ENCODE measurements around the gene IL7R. TPM values are rescaled to one million over a fixed set of nuclear protein-coding genes. Genes with fewer than 3 reads are reported as not detected.
A peak's percentile ranks its signal among the peaks of the same experiment; 100 is the strongest.

IL7R gene
- total and polyA plus RNA-seq, 10 of the 15 experiments (the other 5 are each of a cell fraction or from before 2014, with no cell fraction given): 0.40 to 21.1 (median 0.85) TPM

DNA sequence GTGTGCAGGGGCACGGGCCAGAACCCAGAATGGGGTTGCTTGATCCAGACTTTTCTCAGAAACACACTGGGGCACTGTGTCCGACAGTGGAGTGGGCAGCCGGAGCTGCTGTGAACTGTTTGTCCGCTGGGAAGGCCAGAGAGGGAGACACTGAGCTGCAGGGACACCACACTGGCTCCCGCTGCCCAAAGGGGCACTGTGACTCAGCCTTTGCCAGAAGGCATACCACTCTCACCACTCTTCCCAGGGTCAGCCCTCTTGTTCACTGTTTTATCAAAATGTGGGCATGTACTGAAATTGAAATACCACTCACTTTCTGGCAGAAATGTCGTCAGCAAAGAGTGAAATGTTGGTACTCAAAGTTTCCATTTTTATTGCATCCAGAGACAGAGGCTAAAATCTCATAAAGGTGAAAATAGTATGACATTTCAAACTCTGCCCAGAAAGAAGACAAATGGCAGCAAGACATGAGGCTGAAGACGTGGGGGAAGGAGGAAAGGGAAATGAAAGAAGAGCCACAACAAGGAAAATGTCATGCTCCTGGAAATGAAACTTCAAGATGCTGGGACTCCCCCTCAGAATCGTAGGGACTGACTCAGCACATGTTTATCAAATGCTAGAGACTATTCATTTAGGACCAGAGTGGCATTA, 4.5 kb upstream of the IL7R start (continued):
- TF ChIP-seq KLF5 (IDR thresholded peaks at IDR 0.05; ENCODE audit: partially characterized antibody): no peak
- TF ChIP-seq GATAD2B (conservative IDR thresholded peaks at IDR 0.05; ENCODE audit: low read depth): 0 out of 2 replicates have a peak, but pooled peaks have one; percentile 44
- TF ChIP-seq, protein P1, sequence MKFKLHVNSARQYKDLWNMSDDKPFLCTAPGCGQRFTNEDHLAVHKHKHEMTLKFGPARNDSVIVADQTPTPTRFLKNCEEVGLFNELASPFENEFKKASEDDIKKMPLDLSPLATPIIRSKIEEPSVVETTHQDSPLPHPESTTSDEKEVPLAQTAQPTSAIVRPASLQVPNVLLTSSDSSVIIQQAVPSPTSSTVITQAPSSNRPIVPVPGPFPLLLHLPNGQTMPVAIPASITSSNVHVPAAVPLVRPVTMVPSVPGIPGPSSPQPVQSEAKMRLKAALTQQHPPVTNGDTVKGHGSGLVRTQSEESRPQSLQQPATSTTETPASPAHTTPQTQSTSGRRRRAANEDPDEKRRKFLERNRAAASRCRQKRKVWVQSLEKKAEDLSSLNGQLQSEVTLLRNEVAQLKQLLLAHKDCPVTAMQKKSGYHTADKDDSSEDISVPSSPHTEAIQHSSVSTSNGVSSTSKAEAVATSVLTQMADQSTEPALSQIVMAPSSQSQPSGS (IDR thresholded peaks at IDR 0.05; ENCODE audit: low read length): peak; percentile 42
- 0 out of 2 replicates have a peak, but pooled peaks have one; percentile 24 for TF ChIP-seq FOXM1 (IDR thresholded peaks at IDR 0.05; ENCODE audit: low read depth, low read length)
- TF ChIP-seq ETV6 (conservative IDR thresholded peaks at IDR 0.05 in 1 of 2, IDR thresholded peaks at IDR 0.05 in 1 of 2; ENCODE audit: borderline replicate concordance in 1 of 2, low read depth in 1 of 2): peak in 1 of 2 experiments; percentile 97; a peak in 2 of 4 replicates
- TF ChIP-seq, protein P2, sequence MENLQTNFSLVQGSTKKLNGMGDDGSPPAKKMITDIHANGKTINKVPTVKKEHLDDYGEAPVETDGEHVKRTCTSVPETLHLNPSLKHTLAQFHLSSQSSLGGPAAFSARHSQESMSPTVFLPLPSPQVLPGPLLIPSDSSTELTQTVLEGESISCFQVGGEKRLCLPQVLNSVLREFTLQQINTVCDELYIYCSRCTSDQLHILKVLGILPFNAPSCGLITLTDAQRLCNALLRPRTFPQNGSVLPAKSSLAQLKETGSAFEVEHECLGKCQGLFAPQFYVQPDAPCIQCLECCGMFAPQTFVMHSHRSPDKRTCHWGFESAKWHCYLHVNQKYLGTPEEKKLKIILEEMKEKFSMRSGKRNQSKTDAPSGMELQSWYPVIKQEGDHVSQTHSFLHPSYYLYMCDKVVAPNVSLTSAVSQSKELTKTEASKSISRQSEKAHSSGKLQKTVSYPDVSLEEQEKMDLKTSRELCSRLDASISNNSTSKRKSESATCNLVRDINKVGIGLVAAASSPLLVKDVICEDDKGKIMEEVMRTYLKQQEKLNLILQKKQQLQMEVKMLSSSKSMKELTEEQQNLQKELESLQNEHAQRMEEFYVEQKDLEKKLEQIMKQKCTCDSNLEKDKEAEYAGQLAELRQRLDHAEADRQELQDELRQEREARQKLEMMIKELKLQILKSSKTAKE (IDR thresholded peaks at IDR 0.05; ENCODE audit: low read depth, poor library complexity, severe bottlenecking): peak; percentile 34
- no peak for TF ChIP-seq POLR2A (IDR thresholded peaks at IDR 0.05; ENCODE audit: low read depth, low read length)
- no peak for TF ChIP-seq CHD4 (IDR thresholded peaks at IDR 0.05)
- 0 out of 2 replicates have a peak, but pooled peaks have one; percentile 41 for TF ChIP-seq IRF4 (IDR thresholded peaks at IDR 0.05; ENCODE audit: low read depth, low read length)
- no peak for TF ChIP-seq POU2F2 (IDR thresholded peaks at IDR 0.05; ENCODE audit: borderline replicate concordance, low read depth, low read length)
- TF ChIP-seq, protein P3, sequence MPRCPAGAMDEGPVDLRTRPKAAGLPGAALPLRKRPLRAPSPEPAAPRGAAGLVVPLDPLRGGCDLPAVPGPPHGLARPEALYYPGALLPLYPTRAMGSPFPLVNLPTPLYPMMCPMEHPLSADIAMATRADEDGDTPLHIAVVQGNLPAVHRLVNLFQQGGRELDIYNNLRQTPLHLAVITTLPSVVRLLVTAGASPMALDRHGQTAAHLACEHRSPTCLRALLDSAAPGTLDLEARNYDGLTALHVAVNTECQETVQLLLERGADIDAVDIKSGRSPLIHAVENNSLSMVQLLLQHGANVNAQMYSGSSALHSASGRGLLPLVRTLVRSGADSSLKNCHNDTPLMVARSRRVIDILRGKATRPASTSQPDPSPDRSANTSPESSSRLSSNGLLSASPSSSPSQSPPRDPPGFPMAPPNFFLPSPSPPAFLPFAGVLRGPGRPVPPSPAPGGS (IDR thresholded peaks at IDR 0.05; ENCODE audit: borderline replicate concordance, insufficient read depth, low read depth, low read length, poor library complexity, severe bottlenecking): no peak
- TF ChIP-seq, protein P4, sequence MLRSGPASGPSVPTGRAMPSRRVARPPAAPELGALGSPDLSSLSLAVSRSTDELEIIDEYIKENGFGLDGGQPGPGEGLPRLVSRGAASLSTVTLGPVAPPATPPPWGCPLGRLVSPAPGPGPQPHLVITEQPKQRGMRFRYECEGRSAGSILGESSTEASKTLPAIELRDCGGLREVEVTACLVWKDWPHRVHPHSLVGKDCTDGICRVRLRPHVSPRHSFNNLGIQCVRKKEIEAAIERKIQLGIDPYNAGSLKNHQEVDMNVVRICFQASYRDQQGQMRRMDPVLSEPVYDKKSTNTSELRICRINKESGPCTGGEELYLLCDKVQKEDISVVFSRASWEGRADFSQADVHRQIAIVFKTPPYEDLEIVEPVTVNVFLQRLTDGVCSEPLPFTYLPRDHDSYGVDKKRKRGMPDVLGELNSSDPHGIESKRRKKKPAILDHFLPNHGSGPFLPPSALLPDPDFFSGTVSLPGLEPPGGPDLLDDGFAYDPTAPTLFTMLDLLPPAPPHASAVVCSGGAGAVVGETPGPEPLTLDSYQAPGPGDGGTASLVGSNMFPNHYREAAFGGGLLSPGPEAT (IDR thresholded peaks at IDR 0.05; ENCODE audit: low read depth): peak; percentile 71
- TF ChIP-seq, protein P5, sequence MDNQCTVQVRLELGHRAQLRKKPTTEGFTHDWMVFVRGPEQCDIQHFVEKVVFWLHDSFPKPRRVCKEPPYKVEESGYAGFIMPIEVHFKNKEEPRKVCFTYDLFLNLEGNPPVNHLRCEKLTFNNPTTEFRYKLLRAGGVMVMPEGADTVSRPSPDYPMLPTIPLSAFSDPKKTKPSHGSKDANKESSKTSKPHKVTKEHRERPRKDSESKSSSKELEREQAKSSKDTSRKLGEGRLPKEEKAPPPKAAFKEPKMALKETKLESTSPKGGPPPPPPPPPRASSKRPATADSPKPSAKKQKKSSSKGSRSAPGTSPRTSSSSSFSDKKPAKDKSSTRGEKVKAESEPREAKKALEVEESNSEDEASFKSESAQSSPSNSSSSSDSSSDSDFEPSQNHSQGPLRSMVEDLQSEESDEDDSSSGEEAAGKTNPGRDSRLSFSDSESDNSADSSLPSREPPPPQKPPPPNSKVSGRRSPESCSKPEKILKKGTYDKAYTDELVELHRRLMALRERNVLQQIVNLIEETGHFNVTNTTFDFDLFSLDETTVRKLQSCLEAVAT (IDR thresholded peaks at IDR 0.05): no peak
- TF ChIP-seq CREB1 (IDR thresholded peaks at IDR 0.05; ENCODE audit: low read depth): no peak
- peak; percentile 27; the same call in 1 of the 2 replicates for TF ChIP-seq BACH1 (IDR thresholded peaks at IDR 0.05; ENCODE audit: borderline replicate concordance)
- TF ChIP-seq EP300 (IDR thresholded peaks at IDR 0.05; ENCODE audit: borderline replicate concordance in 1 of 2, control insufficient read depth in 1 of 2, low read depth in 2 of 2, low read length in 2 of 2): peak; percentile 31 to 41; a peak in 1 of 4 replicates
- TF ChIP-seq ZZZ3 (IDR thresholded peaks at IDR 0.05; ENCODE audit: control insufficient read depth, insufficient read length, low read depth): no peak
- peak; percentile 44; the same call in 1 of the 2 replicates for TF ChIP-seq RUNX3 (IDR thresholded peaks at IDR 0.05; ENCODE audit: low read length)
- peak; percentile 84 for TF ChIP-seq IKZF1 (conservative IDR thresholded peaks at IDR 0.05)

All from GM12878 (cell line).